Stimulated activated CD4-positive, alpha-beta T cell treated with anti-CD3 and anti-CD28 coated beads, Interleukin-12 subunit alpha, Interleukin-12 subunit beta, amount 100 ng/mL, for 24 hours (primary cell): ENCODE results near the gene MRGPRD.
"Not testable (repeated sequence)": the region's sequence is repeated elsewhere in the genome, so short reads cannot be mapped to it uniquely, and the experiment has no call there.

ENCODE experiments used
- DNase-seq, 2 experiments: peaks; one replicate each; pipeline ENCODE4 v3.0.0-alpha.2; 2020; ENCODE audit warnings: low read depth in 2 of 2

MRGPRD gene

DNA sequence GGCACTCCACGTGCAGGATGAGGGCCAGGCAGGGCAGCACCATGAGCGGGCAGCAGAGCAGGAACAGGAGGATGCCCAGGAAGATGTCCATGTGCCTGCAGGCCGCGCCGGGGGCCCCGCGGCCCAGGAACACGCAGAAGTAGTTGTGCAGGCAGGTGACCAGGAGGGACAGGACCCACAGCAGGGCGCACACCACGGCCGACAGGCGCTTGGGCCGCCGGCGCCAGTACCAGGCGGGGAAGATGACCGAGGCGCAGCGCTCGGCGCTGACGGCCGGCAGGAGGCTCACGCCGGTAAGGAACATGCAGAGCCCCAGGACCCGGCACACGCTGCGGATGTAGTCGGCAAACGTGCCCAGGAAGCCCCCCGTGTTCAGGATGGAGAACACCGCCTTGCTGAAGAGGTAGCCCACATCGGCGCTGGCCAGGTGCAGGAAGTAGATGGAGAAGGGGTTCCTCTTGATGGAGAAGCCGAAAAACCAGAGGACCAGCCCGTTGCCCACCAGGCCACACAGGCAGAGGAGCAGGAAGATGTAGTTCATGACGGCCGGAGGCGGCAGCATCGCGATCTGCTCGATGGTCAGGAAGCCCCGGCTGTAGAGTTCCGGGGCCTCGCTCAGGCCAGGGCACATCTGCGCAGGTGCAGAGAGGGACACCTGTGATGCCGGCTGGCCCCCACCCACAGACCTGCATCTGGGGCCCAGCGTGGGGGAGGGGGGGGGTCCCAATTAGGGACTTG, 25.0 kb upstream of the MRGPRD start:
- no peak for DNase-seq

DNA sequence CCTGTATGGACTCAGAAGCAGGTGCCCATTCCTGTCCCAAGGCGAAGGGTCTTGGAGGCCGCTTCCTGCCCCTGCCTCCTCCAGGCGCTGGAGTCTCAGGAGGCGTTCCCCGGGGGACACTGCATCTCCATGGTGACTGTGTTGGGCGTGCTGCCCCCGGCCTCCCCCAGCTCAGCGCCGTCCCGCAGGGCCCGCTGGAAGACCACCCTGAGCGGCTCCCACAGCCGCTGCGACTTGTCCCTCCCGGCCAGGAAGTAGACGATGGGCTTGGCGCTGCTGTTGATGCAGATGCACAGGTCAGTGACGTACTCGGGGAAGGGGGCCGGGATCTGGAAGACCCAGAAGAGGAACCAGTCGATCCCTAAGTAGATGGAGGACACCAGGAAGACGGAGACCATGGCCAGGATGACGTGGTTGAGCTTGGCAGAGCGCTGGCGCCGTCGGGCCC, 24.4 kb upstream of the MRGPRD start:
- no peak for DNase-seq

DNA sequence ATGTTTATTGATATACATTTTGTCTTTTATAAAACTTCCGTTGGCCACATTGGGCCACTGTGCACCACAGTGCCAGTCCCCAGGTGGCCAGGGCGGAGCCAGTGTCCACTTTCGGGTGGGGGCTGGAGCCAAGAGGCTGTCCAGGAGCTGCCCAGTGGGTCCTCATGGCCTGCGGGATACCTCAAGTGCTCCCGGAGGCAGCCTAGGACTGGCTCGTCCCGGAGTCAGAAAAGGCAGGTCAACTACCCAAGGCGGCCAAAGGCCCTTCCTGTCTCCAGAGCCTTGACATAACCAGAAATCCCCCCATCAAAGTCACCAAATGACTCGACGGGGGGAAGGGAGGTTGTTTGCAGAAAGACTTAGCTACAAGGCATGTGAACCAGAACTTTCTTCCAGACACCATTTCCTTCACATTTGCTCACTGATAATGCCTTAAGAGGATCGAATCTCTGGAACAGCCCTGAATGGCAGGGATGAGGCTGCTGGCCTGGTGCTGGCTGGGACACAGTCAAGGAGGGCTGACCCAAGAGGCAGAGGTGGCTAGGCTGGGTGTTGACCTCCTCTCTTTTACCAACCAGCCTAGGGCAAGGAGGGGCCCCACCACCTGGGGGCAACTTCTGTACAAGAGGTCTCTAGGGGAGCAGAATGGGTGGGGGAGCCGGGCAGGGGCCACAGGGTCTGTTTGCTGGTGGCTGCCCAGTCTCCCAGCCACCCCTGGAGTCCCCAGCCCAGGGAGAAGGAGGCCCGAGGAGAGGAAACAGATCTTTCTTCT, 23.8 kb upstream of the MRGPRD start:
- DNase-seq: no peak

GRCh38 chr11:69003866-69004367, 23.1 kb upstream of the MRGPRD start:
- no peak for DNase-seq

DNA sequence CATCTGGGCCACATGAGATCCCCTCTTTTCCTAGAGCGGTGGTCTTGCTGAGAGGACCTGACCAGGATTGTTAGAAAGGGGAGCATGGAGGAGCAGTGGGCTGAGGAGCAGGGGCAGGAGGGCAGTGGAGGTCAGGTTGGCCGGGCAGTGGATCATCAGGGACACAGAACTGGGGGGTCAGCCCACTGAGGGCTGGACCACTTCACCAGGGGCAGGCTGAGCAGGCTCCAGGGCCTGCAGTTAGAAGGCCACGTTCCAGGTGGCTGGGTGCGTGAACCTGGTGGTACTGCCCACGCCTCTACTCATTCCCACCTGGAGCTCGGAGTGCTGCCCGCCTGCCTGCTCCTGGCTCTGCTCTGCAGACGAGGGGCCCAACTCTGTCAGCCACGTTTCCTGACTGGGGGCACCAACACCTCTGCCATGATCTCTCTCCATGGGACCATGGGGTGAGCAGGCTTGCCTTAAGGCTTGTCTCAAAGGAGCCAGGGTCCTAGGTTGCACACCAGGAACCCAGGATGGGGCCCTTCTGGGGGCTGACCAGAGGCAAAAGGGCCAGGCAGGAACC, 22.6 kb upstream of the MRGPRD start:
- DNase-seq: no peak

DNA sequence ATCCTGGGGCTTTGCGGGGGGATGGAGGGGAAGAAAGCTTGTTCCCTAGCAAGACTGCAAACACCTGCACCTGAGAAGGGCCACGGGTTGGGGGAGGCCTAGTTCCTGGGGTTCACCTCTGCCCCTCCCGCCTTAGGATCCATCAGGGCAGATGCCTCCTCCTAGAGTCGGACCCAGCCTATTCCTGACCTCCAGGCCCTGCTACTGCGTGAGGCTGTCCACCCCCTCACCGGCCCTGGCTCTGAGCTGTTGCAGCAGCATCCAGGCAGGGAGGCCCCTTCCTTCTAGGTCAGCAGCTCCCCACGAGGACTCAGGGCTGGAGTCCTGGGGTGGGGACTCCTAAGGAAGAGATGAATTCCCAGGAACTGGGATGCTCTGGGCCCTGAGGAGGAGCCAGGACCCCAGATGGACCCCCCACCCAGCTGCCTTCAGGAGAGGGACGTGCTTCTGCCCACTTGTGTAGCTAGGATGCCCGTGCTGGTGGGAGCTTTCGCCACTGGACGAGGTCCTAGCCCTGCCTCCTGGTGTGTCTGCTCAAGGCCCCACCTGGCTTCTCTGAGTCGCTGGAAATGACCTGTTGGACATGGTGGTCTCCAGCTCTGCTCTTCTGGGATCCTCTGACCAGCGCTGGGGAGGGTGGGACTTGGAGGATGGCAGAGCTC, 21.9 kb upstream of the MRGPRD start:
- DNase-seq: no peak

DNA sequence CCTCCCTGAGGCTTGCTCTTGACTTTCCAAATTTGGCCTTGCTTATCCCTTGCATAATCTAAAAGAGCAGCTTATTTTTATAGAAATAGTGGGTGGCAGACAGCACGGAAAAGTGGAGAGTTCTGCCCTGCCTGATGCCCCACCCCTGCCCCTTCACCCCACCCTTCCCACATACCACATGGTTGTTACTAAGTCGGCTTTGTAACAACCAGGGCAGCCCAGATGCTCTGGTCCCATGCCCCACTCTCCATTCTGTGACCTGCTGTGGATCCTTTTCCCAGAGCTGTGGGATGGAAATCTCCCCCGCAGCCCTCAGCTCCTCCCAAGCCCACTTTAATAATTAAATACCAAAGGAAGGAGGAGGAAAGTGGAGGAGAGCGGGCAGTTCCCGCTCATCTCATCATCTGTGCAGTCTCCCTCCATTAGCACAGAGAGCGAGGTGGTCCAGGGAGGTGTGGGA, 21.4 kb upstream of the MRGPRD start:
- no peak for DNase-seq

GRCh38 chr11:69001243-69002081, 20.7 kb upstream of the MRGPRD start:
- no peak for DNase-seq

DNA sequence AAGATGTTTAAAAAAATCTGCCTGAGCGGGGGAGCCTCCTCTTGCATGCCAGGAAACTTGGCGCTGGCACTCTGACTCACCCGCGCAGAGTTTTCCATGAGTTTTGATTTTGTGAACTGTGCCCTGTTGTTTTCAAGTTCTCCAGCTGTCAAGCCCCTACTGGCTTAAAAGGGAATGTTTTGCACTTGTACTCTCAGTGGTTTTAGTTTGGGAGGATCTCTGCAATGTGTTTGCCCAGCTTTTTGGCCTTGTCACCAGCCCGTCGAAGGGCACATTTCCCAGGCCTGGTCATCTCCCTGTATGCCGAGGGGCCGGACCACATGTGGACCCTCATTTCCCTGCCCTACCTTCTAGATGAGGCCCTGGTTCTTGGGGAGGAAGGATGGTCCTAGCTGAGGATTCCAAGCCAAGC, 20.1 kb upstream of the MRGPRD start:
- DNase-seq: no peak

- DNase-seq: no peak
These were observed 19.6 kb upstream of the MRGPRD start for GRCh38 chr11:69000391-69000790.

GRCh38 chr11:68999748-69000355, 19.1 kb upstream of the MRGPRD start:
- DNase-seq: not testable (repeated sequence)

- DNase-seq: no peak
These were observed 18.4 kb upstream of the MRGPRD start for GRCh38 chr11:68999093-68999747.

DNA sequence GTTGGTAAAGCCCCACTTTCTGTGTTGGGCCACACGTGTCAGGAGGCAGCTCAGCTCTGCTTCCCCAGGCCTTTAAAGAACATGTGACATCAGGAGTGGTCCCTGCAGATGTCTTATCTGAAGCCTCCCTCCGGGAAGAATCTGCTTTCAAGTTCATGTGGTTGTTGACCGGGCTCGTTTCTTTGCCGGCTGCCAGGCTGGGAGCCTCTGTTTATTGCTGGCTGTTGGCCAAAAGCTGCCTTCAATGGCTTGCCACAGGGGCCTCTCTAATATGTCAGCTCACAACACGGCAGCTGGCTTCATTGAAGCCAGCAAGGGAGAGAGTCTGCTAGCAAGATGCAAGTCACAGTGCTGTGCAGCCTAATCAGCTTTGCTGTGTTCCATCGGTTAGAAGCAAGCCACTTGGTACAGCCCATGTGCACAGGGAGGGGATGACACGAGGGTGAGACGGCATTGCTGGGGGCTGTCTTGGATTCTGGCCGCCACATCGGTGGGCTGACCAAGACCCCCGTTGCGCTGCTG, 17.7 kb upstream of the MRGPRD start:
- no peak for DNase-seq

GRCh38 chr11:68997995-68998348, 17.2 kb upstream of the MRGPRD start:
- no peak for DNase-seq

- no peak for DNase-seq
These were observed 16.6 kb upstream of the MRGPRD start for GRCh38 chr11:68997124-68997994.

DNA sequence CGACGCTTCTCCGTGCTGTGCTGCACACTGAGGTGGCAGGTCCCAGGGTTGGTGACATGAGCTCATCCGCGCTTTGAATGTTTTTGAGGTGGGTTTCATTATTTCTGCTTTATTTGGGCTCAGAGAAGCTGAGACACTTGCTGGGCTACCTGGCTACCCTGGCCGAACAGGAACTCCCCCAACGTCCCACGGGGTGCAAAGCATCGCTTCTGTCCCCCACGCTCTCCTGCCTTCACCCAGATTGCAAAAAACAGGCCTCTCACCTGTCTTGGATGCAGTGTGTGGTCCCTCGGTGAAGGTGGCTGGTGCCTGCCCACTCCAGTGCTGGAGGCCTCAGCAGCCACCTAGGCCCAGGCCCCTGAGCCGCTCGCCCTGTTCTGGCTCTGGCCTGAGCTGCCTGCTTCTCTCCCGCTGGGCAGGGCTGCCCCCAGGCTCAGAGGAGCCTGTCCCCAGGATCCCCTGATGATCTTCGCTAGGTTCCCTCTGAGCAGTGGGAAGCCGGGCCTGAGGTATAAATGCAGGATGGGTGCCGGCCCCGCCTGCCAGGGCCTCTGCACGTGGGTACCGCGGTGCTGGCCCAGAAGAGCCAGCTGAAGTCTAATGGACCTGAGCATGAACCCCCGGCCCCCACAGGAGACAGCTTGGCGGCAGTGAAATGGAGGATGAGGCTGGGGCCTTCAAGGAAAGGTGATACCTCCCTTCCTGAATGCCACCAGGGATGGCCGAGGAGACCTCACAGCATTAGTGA, 15.8 kb upstream of the MRGPRD start:
- DNase-seq: no peak

DNA sequence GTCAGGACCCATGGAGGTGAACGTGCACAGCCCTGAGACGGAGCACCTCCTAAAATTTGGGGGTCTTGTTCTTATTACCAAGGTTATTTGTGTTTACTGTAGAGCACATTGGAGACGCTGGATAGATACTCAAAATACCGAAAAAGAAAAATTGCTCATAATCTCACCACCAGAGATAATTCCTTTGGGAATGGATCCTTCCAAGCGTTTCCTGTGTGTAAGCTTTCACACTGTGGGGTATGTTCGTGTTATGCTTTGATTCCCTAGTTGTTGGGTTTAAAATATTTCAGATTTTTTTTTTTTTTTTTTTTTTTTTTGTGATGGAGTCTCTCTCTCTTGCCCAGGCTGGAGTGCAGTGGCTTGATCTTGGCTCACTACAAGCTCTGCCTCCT, 14.1 kb upstream of the MRGPRD start:
- DNase-seq: no peak

DNA sequence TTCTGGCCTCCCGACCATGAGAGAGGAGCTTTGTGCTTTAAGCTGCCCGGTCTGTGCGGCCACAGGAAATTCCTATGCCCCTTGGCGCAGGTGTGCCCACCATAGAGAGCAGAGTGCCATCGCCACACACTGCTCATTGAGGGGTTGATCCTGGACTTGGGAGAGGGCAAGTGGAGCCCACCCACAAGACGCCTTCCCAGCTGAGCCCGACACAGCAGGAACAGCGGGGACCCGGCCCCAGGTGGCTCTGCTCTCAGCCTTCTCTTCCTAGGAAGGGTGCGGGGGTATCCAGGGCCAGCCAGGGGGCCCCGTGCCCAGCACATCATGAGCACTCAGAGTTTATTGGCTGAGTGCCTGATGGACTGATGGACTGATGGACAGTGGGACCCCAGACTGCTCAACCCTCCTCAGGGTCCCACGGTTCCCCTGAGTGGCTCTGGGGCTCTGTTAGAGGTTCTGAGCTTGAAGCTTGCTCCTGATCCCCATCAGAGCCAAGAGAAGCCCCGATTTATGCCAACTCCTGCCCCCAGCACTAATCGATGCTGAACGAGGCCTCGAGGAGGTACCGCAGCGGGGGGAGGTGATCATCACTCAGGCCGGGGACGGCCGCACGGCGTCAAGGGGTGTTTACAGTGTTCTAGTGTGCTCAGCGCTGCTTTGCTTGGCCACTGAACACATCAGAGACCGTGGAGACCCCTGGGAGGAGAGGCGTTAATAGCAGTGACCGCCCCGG, 13.5 kb upstream of the MRGPRD start:
- DNase-seq: no peak
